GM23338 (cell line): ENCODE results near the gene CASP6. TPM values are rescaled to one million over a fixed set of nuclear protein-coding genes. Genes with fewer than 3 reads are reported as not detected.

Source experiments
- ATAC-seq: fragments of 200-7000 bp; cut with Tn5 transposase; 3 replicates; pipeline ENCODE4 v1.9.1; 2020
- DNase-seq: peaks from one replicate; pipeline ENCODE4 v3.0.0-alpha.2; 2015; ENCODE audit warnings: low spot score
- H2AFZ ChIP-seq: fragments of 200-600 bp; sonication (generic); 2 replicates; pipeline ENCODE4 v1.8.0; 2016; ENCODE audit warnings: antibody characterized with exemption, mild to moderate bottlenecking, moderate library complexity
- H3F3A ChIP-seq: fragments of 200-600 bp; sonication (generic); replicated peaks from 2 replicates; pipeline ENCODE4 v1.8.0; 2017; ENCODE audit warnings: antibody characterized with exemption, mixed run types, low read depth
- H3K27ac ChIP-seq: fragments of 200-600 bp; sonication (generic); 2 replicates; pipeline ENCODE4 v1.6.1; 2016; ENCODE audit warnings: low read depth
- H3K27me3 ChIP-seq: fragments of 200-600 bp; sonication (generic); 2 replicates; pipeline ENCODE4 v1.8.0; 2016; ENCODE audit warnings: mild to moderate bottlenecking, mixed run types, moderate library complexity; ENCODE audit not compliant: insufficient read depth
- H3K36me3 ChIP-seq: fragments of 200-600 bp; sonication (generic); 2 replicates; pipeline ENCODE4 v1.8.0; 2016; ENCODE audit warnings: mild to moderate bottlenecking; ENCODE audit not compliant: insufficient read depth
- H3K4me1 ChIP-seq: fragments of 200-600 bp; sonication (generic); 2 replicates; pipeline ENCODE4 v1.8.0; 2016; ENCODE audit warnings: mild to moderate bottlenecking, moderate library complexity; ENCODE audit not compliant: insufficient read depth
- H3K4me2 ChIP-seq: fragments of 200-600 bp; sonication (generic); 2 replicates; pipeline ENCODE4 v1.7.1; 2017; ENCODE audit warnings: mixed run types
- H3K4me3 ChIP-seq: fragments of 200-600 bp; sonication (generic); 2 replicates; pipeline ENCODE4 v1.6.1; 2016; ENCODE audit warnings: mixed run types
- H3K79me2 ChIP-seq: fragments of 200-600 bp; sonication (generic); replicated peaks from 2 replicates; pipeline ENCODE4 v1.8.0; 2017; ENCODE audit warnings: mild to moderate bottlenecking; ENCODE audit not compliant: insufficient read depth
- H3K9me2 ChIP-seq: fragments of 200-600 bp; sonication (generic); 2 replicates; pipeline ENCODE4 v1.8.0; 2017; ENCODE audit not compliant: insufficient read depth
- H4K20me1 ChIP-seq: fragments of 200-600 bp; sonication (generic); replicated peaks from 2 replicates; pipeline ENCODE4 v1.8.0; 2017; ENCODE audit warnings: mild to moderate bottlenecking; ENCODE audit not compliant: insufficient read depth
- H3K27ac Mint-ChIP-seq: 2 replicates; pipeline ENCODE4 v1.8.0; 2020; ENCODE audit warnings: inconsistent platforms, mild to moderate bottlenecking, moderate library complexity, mixed read lengths
- H3K27me3 Mint-ChIP-seq: 3 replicates; pipeline ENCODE4 v1.8.0; 2022; ENCODE audit warnings: low read depth, mild to moderate bottlenecking, moderate library complexity, mixed read lengths, inconsistent platforms; ENCODE audit not compliant: insufficient read depth, poor library complexity
- H3K36me3 Mint-ChIP-seq: 3 replicates; pipeline ENCODE4 v1.8.0; 2021; ENCODE audit warnings: low read depth, mild to moderate bottlenecking, inconsistent platforms, moderate library complexity, mixed read lengths
- H3K4me1 Mint-ChIP-seq: 3 replicates; pipeline ENCODE4 v1.8.0; 2020; ENCODE audit warnings: mild to moderate bottlenecking, inconsistent platforms, mixed read lengths
- H3K4me3 Mint-ChIP-seq: 3 replicates; pipeline ENCODE4 v1.8.0; 2021; ENCODE audit warnings: moderate library complexity, mild to moderate bottlenecking, inconsistent platforms, mixed read lengths
- H3K9me3 Mint-ChIP-seq: 3 replicates; pipeline ENCODE4 v1.8.0; 2020; ENCODE audit warnings: moderate library complexity, mild to moderate bottlenecking, inconsistent platforms, mixed read lengths
- CREB1 ChIP-seq: fragments of 250-450 bp; sonication (Bioruptor Pico); IDR thresholded peaks from 2 replicates; pipeline ENCODE4 v1.5.0; 2020; ENCODE audit warnings: low read depth, mild to moderate bottlenecking, moderate library complexity
- JUNB ChIP-seq: IDR thresholded peaks from one replicate; pipeline ENCODE4 v1.6.1; 2016; ENCODE audit warnings: antibody characterized with exemption; ENCODE audit not compliant: unreplicated experiment
- POLR2AphosphoS5 ChIP-seq: IDR thresholded peaks from 2 replicates; pipeline ENCODE4 v1.6.1; 2016; ENCODE audit warnings: antibody characterized with exemption, low read depth
- polyA plus RNA-seq: library from polyadenylated mRNA; unstranded; fragments of >200 nt; fragmentation: Nextera tagmentation; extraction: Ambion mirVana; gene quantifications from 2 replicates; pipeline ENCODE4 v1.2.1, GENCODE V29; 2016
- total RNA-seq: library from RNA; depleted of rRNA; stranded (reverse); fragments of >200 nt; shearing (Covaris generic); gene quantifications from 2 replicates; pipeline ENCODE4 v1.2.3, GENCODE V29; 2014
- TF ChIP-seq, protein P1 (sequence below): fragments of 250-450 bp; sonication (Bioruptor Pico); IDR thresholded peaks from 2 replicates; pipeline ENCODE4 v1.5.0; 2020; ENCODE audit warnings: mild to moderate bottlenecking, moderate library complexity
- TF ChIP-seq, protein P2 (sequence below), 2 experiments: fragments of 200-600 bp in 1 of 2; sonication (generic) in 1 of 2; conservative IDR thresholded peaks; 2 replicates each; pipeline versions ENCODE4 v1.5.1 to v1.6.1; 2016 to 2017; ENCODE audit warnings: antibody characterized with exemption in 2 of 2, low read depth in 2 of 2, mild to moderate bottlenecking in 2 of 2, moderate library complexity in 1 of 2
- TF ChIP-seq, protein P3 (sequence below): IDR thresholded peaks from 2 replicates; pipeline ENCODE4 v1.6.1; 2016; ENCODE audit warnings: antibody characterized with exemption

The CASP6 gene
- total and polyA plus RNA-seq, 2 experiments from 2014 or later: 30.5 to 35.4 TPM

DNA sequence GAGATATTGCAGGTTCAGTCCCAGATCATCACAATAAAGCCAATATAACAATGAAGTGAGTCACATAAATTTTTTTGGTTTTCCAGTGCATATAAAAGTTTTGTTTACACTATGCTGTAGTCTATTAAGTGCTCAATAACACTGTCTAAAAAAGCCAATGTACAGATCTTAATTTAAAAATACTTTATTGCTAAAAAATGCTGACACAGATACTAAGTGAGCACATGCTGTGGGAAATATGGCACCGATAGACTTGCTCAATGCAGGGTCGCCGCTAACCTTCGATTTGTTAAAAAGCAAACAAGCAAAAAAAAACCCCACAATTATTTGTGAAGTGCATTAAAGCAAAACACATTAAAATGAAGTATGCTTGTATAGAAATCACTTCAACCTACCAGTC, 16.4 kb upstream of the CASP6 start (continued):
- TF ChIP-seq, protein P1, sequence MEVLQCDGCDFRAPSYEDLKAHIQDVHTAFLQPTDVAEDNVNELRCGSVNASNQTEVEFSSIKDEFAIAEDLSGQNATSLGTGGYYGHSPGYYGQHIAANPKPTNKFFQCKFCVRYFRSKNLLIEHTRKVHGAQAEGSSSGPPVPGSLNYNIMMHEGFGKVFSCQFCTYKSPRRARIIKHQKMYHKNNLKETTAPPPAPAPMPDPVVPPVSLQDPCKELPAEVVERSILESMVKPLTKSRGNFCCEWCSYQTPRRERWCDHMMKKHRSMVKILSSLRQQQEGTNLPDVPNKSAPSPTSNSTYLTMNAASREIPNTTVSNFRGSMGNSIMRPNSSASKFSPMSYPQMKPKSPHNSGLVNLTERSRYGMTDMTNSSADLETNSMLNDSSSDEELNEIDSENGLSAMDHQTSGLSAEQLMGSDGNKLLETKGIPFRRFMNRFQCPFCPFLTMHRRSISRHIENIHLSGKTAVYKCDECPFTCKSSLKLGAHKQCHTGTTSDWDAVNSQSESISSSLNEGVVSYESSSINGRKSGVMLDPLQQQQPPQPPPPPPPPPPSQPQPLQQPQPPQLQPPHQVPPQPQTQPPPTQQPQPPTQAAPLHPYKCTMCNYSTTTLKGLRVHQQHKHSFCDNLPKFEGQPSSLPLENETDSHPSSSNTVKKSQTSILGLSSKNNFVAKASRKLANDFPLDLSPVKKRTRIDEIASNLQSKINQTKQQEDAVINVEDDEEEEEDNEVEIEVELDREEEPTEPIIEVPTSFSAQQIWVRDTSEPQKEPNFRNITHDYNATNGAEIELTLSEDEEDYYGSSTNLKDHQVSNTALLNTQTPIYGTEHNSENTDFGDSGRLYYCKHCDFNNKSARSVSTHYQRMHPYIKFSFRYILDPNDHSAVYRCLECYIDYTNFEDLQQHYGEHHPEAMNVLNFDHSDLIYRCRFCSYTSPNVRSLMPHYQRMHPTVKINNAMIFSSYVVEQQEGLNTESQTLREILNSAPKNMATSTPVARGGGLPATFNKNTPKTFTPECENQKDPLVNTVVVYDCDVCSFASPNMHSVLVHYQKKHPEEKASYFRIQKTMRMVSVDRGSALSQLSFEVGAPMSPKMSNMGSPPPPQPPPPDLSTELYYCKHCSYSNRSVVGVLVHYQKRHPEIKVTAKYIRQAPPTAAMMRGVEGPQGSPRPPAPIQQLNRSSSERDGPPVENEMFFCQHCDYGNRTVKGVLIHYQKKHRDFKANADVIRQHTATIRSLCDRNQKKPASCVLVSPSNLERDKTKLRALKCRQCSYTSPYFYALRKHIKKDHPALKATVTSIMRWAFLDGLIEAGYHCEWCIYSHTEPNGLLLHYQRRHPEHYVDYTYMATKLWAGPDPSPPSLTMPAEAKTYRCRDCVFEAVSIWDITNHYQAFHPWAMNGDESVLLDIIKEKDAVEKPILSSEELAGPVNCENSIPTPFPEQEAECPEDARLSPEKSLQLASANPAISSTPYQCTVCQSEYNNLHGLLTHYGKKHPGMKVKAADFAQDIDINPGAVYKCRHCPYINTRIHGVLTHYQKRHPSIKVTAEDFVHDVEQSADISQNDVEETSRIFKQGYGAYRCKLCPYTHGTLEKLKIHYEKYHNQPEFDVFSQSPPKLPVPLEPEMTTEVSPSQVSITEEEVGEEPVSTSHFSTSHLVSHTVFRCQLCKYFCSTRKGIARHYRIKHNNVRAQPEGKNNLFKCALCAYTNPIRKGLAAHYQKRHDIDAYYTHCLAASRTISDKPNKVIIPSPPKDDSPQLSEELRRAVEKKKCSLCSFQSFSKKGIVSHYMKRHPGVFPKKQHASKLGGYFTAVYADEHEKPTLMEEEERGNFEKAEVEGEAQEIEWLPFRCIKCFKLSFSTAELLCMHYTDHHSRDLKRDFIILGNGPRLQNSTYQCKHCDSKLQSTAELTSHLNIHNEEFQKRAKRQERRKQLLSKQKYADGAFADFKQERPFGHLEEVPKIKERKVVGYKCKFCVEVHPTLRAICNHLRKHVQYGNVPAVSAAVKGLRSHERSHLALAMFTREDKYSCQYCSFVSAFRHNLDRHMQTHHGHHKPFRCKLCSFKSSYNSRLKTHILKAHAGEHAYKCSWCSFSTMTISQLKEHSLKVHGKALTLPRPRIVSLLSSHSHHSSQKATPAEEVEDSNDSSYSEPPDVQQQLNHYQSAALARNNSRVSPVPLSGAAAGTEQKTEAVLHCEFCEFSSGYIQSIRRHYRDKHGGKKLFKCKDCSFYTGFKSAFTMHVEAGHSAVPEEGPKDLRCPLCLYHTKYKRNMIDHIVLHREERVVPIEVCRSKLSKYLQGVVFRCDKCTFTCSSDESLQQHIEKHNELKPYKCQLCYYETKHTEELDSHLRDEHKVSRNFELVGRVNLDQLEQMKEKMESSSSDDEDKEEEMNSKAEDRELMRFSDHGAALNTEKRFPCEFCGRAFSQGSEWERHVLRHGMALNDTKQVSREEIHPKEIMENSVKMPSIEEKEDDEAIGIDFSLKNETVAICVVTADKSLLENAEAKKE: no peak
- TF ChIP-seq POLR2AphosphoS5: no peak
- TF ChIP-seq JUNB: no peak
- TF ChIP-seq, protein P2, sequence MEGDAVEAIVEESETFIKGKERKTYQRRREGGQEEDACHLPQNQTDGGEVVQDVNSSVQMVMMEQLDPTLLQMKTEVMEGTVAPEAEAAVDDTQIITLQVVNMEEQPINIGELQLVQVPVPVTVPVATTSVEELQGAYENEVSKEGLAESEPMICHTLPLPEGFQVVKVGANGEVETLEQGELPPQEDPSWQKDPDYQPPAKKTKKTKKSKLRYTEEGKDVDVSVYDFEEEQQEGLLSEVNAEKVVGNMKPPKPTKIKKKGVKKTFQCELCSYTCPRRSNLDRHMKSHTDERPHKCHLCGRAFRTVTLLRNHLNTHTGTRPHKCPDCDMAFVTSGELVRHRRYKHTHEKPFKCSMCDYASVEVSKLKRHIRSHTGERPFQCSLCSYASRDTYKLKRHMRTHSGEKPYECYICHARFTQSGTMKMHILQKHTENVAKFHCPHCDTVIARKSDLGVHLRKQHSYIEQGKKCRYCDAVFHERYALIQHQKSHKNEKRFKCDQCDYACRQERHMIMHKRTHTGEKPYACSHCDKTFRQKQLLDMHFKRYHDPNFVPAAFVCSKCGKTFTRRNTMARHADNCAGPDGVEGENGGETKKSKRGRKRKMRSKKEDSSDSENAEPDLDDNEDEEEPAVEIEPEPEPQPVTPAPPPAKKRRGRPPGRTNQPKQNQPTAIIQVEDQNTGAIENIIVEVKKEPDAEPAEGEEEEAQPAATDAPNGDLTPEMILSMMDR (conservative IDR thresholded peaks at IDR 0.05; ENCODE audit: low read depth in 2 of 2): no peak
- TF ChIP-seq, protein P3, sequence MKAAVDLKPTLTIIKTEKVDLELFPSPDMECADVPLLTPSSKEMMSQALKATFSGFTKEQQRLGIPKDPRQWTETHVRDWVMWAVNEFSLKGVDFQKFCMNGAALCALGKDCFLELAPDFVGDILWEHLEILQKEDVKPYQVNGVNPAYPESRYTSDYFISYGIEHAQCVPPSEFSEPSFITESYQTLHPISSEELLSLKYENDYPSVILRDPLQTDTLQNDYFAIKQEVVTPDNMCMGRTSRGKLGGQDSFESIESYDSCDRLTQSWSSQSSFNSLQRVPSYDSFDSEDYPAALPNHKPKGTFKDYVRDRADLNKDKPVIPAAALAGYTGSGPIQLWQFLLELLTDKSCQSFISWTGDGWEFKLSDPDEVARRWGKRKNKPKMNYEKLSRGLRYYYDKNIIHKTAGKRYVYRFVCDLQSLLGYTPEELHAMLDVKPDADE: no peak

DNA sequence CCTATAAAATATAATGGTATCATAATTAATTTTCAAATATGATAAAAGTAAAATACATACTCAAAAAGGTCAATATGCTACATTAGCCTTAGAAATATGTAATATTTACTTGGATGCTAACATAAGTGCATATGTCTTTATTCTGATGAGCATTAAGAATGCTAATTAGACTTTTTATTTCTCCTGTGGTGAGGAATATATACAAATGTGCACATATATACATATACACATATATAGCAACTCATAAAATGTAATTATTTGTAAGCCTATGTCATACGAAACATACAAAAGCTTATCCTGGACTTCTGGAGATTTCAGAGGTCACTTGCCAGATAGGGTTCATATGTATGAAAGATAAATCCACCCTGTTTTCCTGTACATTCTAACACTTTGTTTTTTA, 15.5 kb upstream of the CASP6 start:
- H4K20me1 ChIP-seq: peaks cover 7% of the 10 kb centered on the region; the same call in 1 of the 2 replicates
- no peaks in the 10 kb centered on the region for H3K27me3 ChIP-seq
- no peaks in the 10 kb centered on the region for H3K4me1 ChIP-seq
- DNase-seq (no peak), ATAC-seq (no peak)
- no peak overlapping the region for H2AFZ ChIP-seq
- TF ChIP-seq JUNB (no peak), CREB1 (CRISPR knock-in tag) (no peak)
- Mint-ChIP-seq H3K36me3 (peaks cover 27% of the 10 kb centered on the region), H3K27ac (no peak overlapping the region), H3K27me3 (no peaks in the 10 kb centered on the region), H3K4me1 (no peaks in the 10 kb centered on the region; the same call in 2 of the 3 replicates), H3K9me3 (no peaks in the 10 kb centered on the region), H3K4me3 (no peak overlapping the region)
- H3K4me2 ChIP-seq: no peak overlapping the region
- H3K36me3 ChIP-seq: peaks cover 18% of the 10 kb centered on the region
- H3K9me2 ChIP-seq: no peaks in the 10 kb centered on the region
- no peaks in the 10 kb centered on the region for H3F3A ChIP-seq
- no peak overlapping the region for H3K4me3 ChIP-seq
- H3K79me2 ChIP-seq: peaks cover 59% of the 10 kb centered on the region
- H3K27ac ChIP-seq: no peak overlapping the region
